Measurements from ENCODE around the gene KCNB1.
A peak's percentile ranks its signal among the peaks of the same experiment; 100 is the strongest.
"Not testable (repeated sequence)": the region's sequence is repeated elsewhere in the genome, so short reads cannot be mapped to it uniquely, and the experiment has no call there.

Gene KCNB1

DNA sequence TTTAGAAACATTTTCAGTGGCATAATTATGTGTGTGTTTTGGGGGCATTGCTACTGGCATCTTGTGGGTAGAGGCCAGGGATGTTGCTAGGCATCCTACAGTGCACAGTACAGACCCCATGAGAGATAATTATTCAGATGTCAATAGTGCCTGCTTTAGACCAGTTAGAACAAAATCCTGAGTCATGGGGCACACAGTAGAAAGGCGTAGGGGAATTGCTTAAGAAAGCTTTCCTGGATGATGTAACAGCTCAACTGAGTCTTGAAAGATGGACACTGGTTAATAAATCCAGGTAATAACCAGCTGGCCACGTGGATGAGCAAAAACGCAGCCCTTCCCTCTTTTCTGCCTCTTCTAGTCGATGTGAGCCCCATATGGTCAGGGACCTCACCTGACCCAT, 51.1 kb downstream of the KCNB1 start:
- DNase-seq = peak; percentile 7

DNA sequence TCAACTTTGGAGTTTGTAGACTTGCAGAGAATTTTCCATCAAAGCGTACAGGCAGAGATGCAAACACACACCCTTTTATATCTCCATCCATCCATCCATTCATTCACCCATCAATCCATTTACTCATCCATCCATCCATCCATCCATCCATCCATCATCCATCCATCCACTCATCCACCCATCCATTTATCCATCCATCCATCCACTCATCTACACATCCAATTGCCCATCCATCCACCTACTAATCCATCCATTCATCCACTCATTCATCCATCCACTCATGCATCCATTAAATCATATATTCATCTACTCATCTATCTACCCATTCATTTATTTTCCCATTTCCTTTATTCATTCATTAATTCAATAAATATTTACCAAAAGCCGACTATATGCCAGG, 52.1 kb downstream of the KCNB1 start:
- DNase-seq = no peak

DNA sequence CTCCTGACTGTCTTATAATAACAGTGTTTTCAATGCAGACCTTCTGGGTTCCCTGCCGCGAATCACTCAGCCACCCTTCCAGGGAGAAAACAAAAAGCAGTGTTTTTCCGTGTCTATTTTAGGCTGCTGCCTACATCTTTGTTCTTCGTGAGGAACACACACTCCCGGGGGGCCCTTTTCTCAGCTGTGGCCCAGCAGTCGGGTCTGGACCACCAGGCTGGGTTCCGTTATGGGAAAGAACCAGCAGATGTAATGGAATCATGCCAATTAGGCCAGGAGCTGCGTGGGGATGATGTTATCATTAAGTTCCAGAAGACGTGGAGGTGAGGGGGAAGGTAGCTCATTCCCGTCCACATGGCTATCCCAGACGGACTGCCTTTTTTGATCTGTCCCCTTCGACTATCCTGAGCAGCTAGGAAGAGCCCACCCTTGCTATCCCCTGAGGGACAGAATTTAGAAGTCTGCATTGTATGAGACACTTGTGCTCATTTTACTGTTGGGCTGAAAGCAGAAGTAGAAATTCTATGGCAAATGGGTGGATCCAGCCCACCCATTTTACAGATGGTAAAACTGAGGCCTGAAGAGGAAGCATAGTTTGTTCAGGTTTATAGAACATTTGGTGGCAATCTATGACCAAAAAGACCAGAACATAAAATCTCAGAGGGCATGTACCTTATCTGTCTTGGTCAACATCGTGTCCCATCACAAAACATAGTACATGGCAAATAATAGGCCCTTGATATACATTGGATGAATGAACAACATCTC, 54.5 kb downstream of the KCNB1 start:
- DNase-seq = no peak

DNA sequence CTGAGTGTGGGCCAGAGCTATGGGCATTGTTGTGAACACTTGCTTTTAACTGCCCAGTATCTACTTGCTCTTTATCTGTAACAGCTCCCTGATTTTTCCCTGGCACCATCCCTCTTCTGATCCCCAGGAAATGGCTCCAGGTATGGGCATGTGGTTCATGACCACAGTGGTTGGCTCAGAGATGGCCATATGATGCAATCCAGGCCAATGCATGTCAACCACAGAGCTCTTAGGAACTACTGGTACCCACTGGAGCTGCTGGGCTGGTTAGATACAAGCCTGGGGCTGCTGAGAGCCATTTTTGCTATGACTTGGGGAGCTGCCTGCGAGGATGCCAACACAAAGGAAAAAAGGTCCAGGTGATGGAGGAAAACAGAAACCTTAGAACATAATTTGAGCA, 55.6 kb downstream of the KCNB1 start:
- peak; percentile 58 for DNase-seq

DNA sequence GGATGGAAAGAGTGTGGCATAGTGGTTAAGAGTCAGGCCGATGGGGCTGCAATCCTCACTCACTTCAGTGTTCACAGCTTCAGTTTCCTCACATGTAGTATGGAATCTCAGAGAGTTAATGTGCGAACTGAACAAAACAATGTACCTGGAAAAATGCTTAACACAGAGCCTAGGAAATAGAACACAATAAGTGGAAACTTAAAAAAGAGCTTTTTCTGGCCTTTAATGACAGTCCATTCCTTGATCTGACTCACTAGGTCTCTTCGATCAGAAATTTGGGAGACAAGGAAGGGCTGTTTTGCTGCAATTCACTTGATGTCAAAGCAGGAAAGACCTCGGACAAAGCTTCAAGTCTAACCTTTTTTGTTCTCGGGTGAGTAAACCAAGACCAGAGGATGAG, 56.1 kb downstream of the KCNB1 start:
- DNase-seq = no peak

DNA sequence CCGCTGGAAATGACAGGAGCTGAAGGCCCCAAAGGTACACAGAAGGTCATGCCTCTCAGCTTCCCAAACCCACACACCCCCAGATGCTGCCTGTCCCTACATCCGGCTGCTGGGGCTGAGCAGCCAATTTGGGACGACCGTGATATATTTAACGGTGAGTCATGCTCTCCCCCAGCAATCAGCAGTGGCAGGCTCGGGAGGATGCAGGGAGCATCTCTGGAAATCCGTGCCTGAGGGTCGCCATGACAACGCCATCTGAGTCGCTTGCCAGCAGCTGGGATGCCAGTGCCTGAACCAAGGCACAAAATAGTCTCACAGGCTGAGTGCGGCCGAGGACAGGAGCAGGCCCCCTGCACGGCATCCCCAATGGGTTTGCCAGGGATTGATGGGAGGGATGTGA, 57.9 kb downstream of the KCNB1 start:
- DNase-seq = no peak

DNA sequence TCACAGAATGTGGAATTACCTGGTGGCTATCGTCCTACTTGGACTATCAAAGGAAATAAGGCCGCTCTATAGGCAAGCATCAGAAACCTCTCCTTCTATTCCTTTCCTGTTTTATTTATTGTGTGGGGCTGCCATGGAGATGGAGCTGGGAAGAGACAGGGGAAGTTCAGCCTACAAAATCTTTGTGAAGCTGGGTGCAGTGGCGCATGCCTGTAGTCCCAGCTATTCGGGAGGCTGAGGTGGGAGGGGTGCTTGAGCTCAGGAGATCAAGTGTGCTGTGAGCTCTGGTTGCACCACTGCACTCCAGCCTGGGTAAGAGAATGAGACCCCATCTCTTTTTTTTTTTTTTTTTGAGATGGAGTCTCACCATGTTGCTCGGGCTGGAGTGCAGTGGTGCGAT, 60.3 kb downstream of the KCNB1 start:
- no peak for DNase-seq

DNA sequence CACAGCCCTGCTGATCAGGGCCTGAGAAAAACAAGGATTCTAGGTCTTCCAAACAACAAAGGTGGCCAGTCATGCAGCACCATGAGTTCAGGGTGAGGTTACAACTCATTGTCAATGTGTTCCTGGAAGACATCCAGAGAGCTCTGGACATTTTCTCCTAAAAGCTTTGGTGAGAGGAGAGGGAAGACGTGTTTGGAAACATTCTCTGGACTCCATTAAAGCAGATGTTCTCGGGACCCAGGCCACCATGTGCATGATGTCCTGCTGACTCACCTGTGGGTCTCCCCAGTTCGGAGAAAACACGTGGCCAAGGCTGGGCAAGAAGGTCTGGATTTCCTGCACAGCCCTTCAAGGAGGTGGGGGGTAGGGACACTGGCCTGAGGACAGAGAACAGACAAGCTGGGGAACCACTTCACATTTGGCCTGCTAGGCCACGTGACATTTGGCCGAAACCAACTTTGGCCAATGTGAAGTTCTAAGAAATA, 61.6 kb downstream of the KCNB1 start:
- DNase-seq = no peak

DNA sequence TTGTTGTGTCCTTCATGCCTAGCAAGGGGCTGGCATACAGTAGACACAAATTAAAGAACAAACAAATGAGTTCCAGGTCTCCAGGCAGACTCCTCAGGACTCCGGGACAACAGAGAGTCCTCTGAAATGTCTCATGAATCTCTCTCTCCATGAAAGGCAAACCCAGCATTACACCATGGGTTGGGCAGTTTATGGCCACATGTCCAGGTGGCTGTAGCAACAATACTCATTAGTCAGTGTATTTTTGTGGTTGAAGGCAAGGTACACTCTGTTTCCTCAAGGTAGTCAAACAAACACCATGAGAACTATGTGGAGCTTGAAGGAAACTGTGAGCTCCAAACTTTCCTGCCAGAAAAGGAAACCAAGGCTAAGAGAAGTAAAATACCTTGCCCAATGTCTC, 62.2 kb downstream of the KCNB1 start:
- no peak for DNase-seq

DNA sequence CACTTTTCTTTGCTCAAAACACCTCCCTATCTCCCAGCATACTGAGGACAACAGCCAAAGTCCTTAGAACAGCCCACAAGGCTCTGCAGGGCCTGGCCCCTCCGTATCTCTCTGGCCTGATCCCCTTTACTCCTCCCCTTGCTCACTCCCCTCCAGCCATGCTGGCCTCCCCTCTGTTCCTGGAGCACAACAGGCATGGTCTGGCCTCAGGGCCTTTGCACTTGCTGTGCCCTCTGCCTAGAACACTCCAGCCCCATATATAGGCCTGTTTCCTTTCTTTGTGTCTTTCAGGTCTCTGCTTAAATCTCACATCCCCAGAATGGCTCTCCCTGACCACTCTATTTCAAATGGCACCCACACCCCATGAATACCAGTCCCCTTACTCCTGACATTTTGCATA, 62.7 kb downstream of the KCNB1 start:
- DNase-seq = no peak

DNA sequence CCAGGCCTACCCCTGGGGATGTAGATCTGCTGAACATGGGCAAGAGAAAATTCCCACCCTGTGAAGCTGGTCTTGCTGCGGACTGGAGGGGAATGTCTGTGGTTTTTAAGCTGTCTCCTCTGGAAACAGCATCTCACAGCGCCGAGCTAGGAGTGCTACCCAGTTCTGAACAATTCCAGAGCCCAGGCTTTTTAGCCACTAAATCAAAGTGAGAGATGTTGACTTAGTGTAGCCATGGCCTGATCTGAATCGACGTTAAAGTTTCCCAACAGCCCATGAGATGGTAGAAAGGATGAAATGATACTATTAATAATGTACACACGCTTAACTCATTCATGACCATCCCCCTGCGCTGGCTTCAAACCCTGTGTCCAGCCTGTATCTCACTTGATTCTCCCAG, 63.7 kb downstream of the KCNB1 start:
- no peak for DNase-seq

DNA sequence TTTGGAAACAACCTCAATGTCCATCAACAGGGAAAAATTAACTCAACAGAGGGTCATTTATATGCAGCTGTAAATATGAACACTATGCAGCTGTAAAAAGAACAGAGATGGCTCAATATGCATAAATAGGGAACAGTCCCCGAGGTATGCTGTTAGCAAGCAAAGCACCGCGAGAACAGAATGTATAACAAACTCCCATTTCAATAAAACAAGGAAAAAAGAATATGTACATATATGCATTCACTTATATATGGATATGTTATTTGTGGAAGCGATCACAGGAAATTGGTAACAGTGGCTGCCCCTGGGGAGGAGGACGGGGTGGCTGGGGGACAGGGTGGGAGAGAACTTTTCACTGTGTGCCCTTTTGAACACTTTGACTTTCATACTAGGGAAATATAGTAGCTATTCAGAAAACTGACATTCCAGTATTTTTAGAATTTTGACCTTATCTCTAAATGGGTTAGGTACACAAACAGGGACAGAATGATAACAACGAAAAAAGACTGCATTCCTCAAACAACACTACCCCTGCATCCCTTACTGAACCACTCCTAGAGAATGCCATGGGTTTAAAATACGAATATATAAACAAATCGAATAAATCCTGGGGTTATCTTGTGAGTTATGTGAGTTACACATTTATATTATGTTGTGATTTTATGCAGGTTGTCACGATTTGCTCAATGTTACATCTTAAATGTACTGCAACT, 64.5 kb downstream of the KCNB1 start:
- DNase-seq = no peak

DNA sequence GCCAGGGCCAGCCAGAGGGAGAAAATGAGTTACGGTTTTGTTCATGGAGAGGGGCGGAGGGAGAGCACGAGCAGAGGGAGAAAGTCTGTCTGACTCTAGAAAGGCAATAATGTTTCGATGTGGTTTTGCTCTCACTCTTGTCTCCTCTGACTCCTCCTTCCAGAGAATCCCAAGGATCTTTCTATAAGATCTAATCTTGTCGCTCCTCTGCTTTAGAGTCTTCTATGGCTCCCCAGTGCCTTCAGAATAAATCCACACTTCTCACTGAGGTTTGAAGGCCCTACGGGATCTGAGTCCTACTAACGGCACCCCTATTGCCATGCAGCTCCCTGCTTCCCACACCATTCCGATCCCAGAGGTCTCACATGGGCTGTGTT, 66.8 kb downstream of the KCNB1 start:
- DNase-seq = no peak

DNA sequence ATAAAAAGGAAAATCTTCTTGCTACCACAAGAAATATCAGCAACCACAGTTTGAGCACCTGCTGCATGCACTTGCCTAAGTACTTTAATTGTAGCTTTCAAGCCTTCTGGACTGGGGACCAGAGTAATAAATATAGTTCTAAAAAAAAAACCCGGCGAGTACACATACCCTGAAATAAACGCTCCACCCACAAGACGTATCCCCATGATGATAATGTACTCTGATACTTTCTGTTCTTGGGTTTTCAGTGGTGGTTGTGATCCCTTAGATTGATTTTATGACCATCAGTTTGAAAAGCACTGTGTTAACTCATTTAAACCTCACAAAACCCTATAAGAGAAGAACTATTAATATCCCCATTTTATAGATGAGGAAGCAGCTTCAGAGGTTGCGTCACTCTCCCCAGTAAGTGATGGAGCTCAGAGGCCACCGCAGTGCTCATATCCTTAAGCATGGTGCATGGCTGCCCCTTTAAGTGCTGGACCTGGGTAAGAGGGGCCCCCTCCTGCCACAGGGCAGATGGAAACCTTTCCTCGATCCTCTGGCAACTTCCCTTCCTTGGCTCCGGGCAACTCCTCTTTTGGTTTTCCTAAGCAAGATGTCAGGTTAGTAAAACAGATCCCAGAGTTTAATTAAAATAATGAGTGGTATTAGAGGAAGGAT, 67.3 kb downstream of the KCNB1 start:
- DNase-seq = no peak

DNA sequence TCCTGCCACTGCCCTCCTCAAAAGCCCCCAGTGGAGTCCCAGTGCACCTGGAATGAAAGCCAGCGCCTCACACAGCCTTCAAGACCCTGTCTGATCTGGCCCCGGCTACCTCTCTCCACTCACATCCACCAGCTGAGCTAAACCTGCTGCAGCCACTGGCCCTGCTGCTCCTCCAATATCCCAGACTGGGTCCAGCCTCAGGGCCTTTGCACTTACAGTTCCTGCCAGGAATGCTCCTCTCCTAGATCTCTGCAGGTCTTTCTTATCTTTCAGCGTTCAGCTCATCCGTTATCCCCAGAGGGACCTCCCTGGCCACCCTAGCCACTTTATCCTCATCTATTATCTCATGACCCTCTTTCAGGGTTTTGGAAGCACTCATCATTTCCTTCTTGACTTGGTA, 68.8 kb downstream of the KCNB1 start:
- DNase-seq = no peak

DNA sequence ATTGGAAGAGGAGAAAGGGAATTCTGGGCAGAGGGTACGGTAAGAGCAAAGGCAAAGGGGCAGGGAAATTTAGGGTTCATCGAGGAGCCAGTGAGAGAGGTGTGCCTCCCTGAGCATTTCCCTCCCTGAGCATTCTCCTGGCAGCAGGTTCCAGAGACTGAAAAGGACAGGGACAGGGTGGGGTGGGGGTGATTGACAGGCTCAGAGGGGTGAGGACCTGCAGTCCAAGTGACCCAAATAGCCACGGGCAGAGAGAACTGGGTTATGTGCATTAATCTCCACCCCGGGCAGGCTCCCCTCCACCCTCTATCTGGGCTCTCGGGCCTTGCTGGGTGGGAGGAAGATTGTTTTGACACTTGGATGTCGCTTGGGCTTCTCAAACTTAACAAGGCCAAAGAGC, 69.5 kb downstream of the KCNB1 start:
- no peak for DNase-seq

DNA sequence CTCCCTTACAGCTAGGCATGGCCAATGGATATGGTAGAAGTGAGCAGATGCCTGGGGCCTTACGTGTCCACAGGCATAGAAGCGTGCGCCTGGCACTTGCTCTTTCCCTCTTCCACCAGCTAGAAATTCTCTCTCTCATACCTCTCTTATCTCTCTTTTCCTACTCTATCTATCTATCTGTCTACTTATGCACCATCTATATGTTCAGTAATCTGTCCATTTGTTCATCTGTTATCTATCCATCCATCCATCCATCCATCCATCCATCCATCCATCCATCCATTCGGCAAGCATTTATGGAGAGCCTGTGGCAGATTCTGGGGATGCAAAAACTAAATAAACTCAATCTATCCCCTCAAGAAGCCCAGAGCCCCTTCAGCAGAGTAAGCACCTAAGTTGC, 70.2 kb downstream of the KCNB1 start:
- DNase-seq = no peak

DNA sequence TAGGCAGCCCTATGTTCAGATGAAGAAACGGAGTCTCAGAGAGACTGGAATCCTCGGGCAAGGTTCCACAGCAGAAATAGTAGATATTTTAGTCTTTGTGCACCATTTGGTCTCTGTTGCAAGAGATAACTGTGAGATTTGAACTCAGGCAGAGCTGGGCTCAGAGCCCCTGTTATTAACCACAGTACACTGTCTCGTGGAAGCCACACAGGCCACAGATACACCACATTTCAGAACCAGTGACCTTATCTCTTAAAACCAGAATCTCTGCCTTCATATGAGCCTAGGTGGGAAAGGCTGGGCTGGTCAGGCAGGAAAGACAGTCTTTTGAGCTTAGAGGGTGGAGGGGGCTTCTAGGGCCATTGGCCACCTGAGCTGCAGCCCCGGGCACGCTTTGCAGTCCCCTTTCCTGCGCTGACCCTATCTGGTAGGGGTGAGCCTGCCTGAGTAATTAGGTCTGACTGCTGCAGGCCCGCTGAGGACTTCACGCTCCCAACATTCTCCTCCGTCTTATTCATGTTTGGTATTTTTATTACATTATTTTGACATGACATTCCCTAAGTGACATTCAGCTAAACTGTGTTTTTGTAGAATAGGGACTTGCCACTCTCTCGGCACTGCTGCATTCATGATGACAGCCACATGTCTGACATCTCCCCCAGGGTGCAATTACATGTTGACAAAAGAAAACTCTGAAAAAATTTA, 71.1 kb downstream of the KCNB1 start:
- peak; percentile 88 for DNase-seq

DNA sequence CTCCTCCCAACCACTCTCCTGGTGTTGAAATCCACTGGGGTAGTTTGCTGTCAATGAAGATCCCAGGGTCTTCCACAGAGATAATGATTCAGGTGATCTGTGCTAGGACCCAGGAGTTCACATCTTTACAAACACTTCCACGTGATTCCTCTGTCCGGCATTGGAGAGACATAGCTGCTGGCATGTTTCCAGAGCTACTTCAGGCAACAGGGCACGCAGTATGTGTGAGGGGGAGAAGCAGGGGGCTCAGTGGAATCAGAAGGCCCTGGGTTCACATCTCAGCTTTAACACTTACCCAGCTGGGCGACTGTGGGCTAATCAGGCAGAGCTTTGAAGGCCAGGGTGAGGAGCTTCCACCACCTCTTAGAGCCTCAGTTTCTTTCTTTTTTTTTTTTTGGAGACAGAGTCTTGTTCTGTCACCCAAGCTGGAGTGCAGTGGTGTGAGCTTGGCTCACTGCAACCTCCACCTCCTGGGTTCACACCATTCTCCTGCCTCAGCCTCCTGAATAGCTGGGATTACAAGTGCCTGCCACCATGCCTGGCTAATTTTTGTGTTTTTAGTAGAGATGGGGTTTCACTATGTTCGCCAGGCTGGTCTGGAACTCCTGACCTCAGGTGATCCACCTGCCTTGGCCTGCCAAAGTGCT, 72.4 kb downstream of the KCNB1 start:
- not testable (repeated sequence) for DNase-seq

DNA sequence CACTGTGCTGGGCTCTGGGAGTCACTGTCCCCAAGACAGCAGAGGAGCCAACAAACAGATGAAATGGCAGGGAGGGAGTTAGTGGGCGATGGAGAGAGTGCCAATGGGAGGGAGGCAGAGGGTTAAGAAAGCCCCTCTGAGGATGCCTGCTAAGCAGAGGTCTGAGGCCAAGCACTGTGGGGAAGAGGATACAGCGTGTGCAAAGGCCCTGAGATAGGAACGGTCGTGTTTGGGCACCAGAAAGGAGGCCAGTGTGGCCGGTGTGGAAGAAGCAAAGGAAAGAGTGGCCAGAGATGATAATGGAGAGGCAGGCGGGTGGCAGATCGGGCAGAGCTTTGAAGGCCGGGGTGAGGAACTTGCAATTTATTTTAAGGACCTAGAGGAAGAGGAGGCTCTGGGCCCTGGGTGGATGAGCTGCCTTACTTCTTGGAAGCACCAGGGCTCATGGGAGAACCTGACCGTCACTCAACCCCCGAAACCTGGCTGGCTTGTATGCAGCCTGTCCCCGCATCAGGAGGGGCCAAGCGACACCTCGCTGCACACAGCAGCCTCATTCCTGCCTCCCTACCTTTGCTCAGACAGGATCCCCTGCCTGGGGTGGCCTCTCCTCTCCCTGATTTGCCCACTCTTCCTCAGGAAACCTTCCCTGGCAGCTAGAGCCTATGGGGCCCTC, 73.0 kb downstream of the KCNB1 start:
- no peak for DNase-seq

DNA sequence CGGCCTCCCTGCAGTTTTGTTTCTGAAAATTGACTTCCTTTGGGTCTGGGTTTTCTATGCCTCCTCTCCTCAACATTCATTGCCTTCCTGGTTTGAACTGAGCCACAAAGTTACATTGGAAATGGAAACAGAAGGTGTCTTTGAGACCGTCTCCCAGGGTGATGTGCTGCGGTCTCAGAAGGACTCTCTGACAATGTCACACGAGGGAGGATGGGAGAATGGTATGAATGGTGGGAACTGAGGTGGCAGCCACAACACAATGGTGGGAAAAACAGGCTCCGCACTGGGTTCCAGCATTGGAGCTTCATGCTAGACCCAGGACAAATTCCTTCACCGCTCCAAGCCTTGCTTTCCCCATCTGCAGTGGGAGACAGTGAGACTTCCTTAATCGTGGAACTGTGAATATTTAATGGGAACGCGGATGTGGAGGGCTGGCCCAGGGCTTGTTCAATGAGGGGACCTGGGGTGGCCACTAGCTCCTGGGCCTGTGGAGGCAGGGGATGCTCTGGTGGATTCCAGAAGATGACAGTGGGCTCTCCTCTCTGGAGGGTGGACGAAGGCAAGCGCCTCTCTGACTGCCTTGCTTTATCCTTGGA, 73.9 kb downstream of the KCNB1 start:
- no peak for DNase-seq

DNA sequence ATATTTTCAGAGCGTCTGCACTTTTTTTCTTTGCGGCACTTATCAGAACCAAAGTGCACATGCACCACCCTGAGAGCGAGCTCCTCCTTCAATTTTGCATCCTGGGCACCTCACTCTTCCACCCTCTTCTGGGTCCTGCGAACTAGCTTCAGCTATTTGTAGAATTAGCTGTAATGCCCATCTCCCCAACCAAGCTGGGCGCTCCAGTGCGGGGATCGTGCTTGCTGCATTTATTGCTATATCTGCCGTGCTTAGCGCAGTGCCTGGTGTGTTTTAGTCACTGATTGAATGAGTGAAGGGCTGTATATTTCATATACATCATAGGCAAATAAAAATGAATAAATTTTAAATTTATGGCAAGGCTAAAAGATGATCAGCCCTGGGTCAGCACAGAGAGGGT, 75.8 kb downstream of the KCNB1 start:
- no peak for DNase-seq
